ENCODE measurements around the gene RAB37. TPM values are rescaled to one million over a fixed set of nuclear protein-coding genes. Genes with fewer than 3 reads are reported as not detected.

Gene RAB37
- total and polyA plus RNA-seq, 2 of the 13 experiments (the other 11 are each of a cell fraction or from before 2014, with no cell fraction given), result 0.91 to 3.7 TPM

- peak; percentile 14; the same call in 1 of the 2 replicates for TF ChIP-seq ZHX2 (IDR thresholded peaks at IDR 0.05; ENCODE audit: low read depth)
- TF ChIP-seq ZHX2 (CRISPR knock-in tag; IDR thresholded peaks at IDR 0.05; ENCODE audit: borderline replicate concordance), result 0 out of 2 replicates have a peak, but pooled peaks have one; percentile 50
- no peak for TF ChIP-seq NFE2L1 (CRISPR knock-in tag; IDR thresholded peaks at IDR 0.05; ENCODE audit: borderline replicate concordance)
- no peak for TF ChIP-seq SMARCC2 (IDR thresholded peaks at IDR 0.05)
- peak; percentile 59; the same call in 1 of the 2 replicates for TF ChIP-seq TRIM24 (CRISPR knock-in tag; IDR thresholded peaks at IDR 0.05)
- 0 out of 2 replicates have a peak, but pooled peaks have one; percentile 19 for TF ChIP-seq ZNF839 (CRISPR knock-in tag; IDR thresholded peaks at IDR 0.05; ENCODE audit: borderline replicate concordance)
- TF ChIP-seq SOX6 (IDR thresholded peaks at IDR 0.05), result no peak
- peak; percentile 95 for TF ChIP-seq SOX6 (CRISPR knock-in tag; IDR thresholded peaks at IDR 0.05)
- TF ChIP-seq ZNF24 (IDR thresholded peaks at IDR 0.05), result no peak
- no peak for TF ChIP-seq ZBTB40 (IDR thresholded peaks at IDR 0.05)
- peak; percentile 78 for TF ChIP-seq ZBTB40 (CRISPR knock-in tag; IDR thresholded peaks at IDR 0.05)
- peak; percentile 39; the same call in 1 of the 2 replicates for TF ChIP-seq GMEB1 (CRISPR knock-in tag; IDR thresholded peaks at IDR 0.05; ENCODE audit: borderline replicate concordance)
- peak; percentile 94 for TF ChIP-seq MED1 (CRISPR knock-in tag; IDR thresholded peaks at IDR 0.05)
These were observed 13.4 kb downstream of the RAB37 start (continued) for GRCh38 chr17:74750327-74751069.

All from HepG2 (cell line).